CD4-positive, alpha-beta T cell (primary cell): ENCODE data around the gene FOXC1. TPM values are rescaled to one million over a fixed set of nuclear protein-coding genes. Genes with fewer than 3 reads are reported as not detected.

Experiments used
- ATAC-seq: fragments of 200-7000 bp; cut with Tn5 transposase; one replicate; pipeline ENCODE4 v1.10.0; 2022; ENCODE audit warnings: mild to moderate bottlenecking; ENCODE audit not compliant: poor library complexity
- CTCF ChIA-PET: fragments of 350-600 bp; sonication (Branson Sonifier 250); formaldehyde crosslinking; loops from one replicate; lab custom pipeline; 2021; ENCODE audit warnings: antibody characterized with exemption, inconsistent platforms; lab: Charles Lee
- POLR2A ChIA-PET: fragments of 350-600 bp; sonication (Branson Sonifier 250); formaldehyde crosslinking; loops from one replicate; lab custom pipeline; 2021; ENCODE audit warnings: antibody characterized with exemption, inconsistent platforms; lab: Charles Lee
- DNase-seq, 14 experiments: peaks; one replicate each; pipeline ENCODE4 v3.0.0-alpha.2; 2013 to 2020; ENCODE audit warnings: mixed read lengths in 2 of 14
- H3K27ac ChIP-seq, 2 donors: one replicate each; pipeline versions ENCODE4 v1.5.1 to v1.7.0; 2013; ENCODE audit warnings: low read length in 2 of 2, low read depth in 1 of 2, mild to moderate bottlenecking in 1 of 2
- H3K27me3 ChIP-seq, 2 experiments: 1 replicate in 1 of 2; 2 replicates in 1 of 2; pipeline versions ENCODE4 v1.6.1 to v1.7.0; 2013; ENCODE audit warnings: low read length in 2 of 2, control low read depth in 1 of 2, mild to moderate bottlenecking in 1 of 2, moderate library complexity in 1 of 2; ENCODE audit not compliant: insufficient read depth in 2 of 2, control insufficient read depth in 1 of 2
- H3K36me3 ChIP-seq: one replicate; pipeline ENCODE4 v1.6.1; 2013; ENCODE audit warnings: low read length, control low read depth; ENCODE audit not compliant: insufficient read depth
- H3K4me1 ChIP-seq: one replicate; pipeline ENCODE4 v1.6.1; 2013; ENCODE audit warnings: low read length, control low read depth; ENCODE audit not compliant: insufficient read depth
- H3K4me3 ChIP-seq: one replicate; pipeline ENCODE4 v1.5.1; 2013; ENCODE audit warnings: mild to moderate bottlenecking, low read length, moderate library complexity
- H3K9me3 ChIP-seq, 2 experiments: 1 replicate in 1 of 2; 2 replicates in 1 of 2; pipeline versions ENCODE4 v1.6.1 to v1.7.0; 2013; ENCODE audit warnings: low read length in 2 of 2, mild to moderate bottlenecking in 2 of 2, control low read depth in 1 of 2, moderate library complexity in 1 of 2; ENCODE audit not compliant: control insufficient read depth in 1 of 2, insufficient read depth in 1 of 2
- H3K27ac Mint-ChIP-seq: one replicate; pipeline ENCODE4 v1.8.0; 2020; ENCODE audit warnings: mixed read lengths
- H3K27me3 Mint-ChIP-seq: one replicate; pipeline ENCODE4 v1.8.0; 2021; ENCODE audit warnings: mixed read lengths
- H3K36me3 Mint-ChIP-seq: one replicate; pipeline ENCODE4 v1.8.0; 2021; ENCODE audit warnings: low read depth, mixed read lengths
- H3K4me1 Mint-ChIP-seq: one replicate; pipeline ENCODE4 v1.8.0; 2021; ENCODE audit warnings: low read depth, mixed read lengths
- H3K4me3 Mint-ChIP-seq: one replicate; pipeline ENCODE4 v1.8.0; 2020; ENCODE audit warnings: mild to moderate bottlenecking, mixed read lengths
- H3K9me3 Mint-ChIP-seq: one replicate; pipeline ENCODE4 v1.8.0; 2020; ENCODE audit warnings: mixed read lengths
- intact Hi-C, 2 experiments: fragments of 100-400 bp; cut with DNase I in 1 of 2; cut with micrococcal nuclease in 1 of 2; formaldehyde crosslinking; loops; one replicate each; pipeline versions ENCODE4 v1.15.1 to v1.9.0; 2023 to 2025; cut with DNase I, micrococcal nuclease
- total RNA-seq, 174 experiments: library from RNA in 2 of 174; stranded (reverse) in 2 of 174; gene quantifications; one replicate each; pipeline ENCODE4 v1.2.3 and lab custom pipeline; 2021 to 2026
- TF ChIP-seq, protein P1 (sequence below): fragments of 200-600 bp; IDR thresholded peaks from one replicate; pipeline ENCODE4 v1.8.0; 2022; ENCODE audit warnings: antibody characterized with exemption, mild to moderate bottlenecking

Gene FOXC1
- total RNA-seq, 2 experiments from 2014 or later = not detected

DNA sequence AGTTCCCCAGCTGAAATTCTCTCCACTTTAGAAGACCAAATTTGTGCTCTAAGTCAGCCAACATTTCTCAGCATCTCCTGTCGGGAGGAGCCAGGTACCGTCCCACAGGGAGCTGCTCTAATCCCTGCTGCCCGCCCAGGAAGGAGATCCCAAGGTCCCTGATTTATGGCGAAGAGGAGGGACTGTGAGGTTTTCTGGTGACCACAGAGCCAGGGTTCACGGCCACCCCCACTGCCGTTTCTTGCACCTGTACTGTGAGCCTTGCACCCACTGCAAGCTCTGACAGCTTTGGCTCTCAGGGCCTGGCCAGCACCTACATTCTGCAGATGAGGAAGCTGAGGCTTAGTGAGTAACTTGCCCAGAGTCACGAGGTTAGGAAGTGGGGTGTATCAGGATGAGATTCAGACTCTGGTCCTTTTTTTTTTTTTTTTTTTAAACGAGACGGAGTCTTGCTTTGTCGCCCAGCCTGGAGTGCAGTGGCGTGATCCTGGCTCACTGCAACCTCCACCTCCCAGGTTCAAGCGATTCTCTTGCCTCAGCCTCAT lies 34.9 kb downstream of the FOXC1 start:
- TF ChIP-seq, protein P1, sequence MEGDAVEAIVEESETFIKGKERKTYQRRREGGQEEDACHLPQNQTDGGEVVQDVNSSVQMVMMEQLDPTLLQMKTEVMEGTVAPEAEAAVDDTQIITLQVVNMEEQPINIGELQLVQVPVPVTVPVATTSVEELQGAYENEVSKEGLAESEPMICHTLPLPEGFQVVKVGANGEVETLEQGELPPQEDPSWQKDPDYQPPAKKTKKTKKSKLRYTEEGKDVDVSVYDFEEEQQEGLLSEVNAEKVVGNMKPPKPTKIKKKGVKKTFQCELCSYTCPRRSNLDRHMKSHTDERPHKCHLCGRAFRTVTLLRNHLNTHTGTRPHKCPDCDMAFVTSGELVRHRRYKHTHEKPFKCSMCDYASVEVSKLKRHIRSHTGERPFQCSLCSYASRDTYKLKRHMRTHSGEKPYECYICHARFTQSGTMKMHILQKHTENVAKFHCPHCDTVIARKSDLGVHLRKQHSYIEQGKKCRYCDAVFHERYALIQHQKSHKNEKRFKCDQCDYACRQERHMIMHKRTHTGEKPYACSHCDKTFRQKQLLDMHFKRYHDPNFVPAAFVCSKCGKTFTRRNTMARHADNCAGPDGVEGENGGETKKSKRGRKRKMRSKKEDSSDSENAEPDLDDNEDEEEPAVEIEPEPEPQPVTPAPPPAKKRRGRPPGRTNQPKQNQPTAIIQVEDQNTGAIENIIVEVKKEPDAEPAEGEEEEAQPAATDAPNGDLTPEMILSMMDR = no peak
- no peak overlapping the region for H3K4me3 Mint-ChIP-seq
- no peak overlapping the region for H3K4me3 ChIP-seq
- CTCF ChIA-PET = no interaction called here
- no peak overlapping the region for H3K27ac Mint-ChIP-seq
- no peak overlapping the region for H3K27ac ChIP-seq
- ATAC-seq (no peak), DNase-seq (no peak)
- H3K36me3 ChIP-seq = no peaks in the 10 kb centered on the region
- H3K9me3 Mint-ChIP-seq = no peaks in the 10 kb centered on the region
- intact Hi-C loops = no loop called here
- no peaks in the 10 kb centered on the region for H3K4me1 ChIP-seq
- H3K27me3 Mint-ChIP-seq = no peaks in the 10 kb centered on the region
- no peaks in the 10 kb centered on the region for H3K9me3 ChIP-seq
- H3K36me3 Mint-ChIP-seq = no peaks in the 10 kb centered on the region
- POLR2A ChIA-PET = no interaction called here
- no peaks in the 10 kb centered on the region for H3K27me3 ChIP-seq
- no peaks in the 10 kb centered on the region for H3K4me1 Mint-ChIP-seq

DNA sequence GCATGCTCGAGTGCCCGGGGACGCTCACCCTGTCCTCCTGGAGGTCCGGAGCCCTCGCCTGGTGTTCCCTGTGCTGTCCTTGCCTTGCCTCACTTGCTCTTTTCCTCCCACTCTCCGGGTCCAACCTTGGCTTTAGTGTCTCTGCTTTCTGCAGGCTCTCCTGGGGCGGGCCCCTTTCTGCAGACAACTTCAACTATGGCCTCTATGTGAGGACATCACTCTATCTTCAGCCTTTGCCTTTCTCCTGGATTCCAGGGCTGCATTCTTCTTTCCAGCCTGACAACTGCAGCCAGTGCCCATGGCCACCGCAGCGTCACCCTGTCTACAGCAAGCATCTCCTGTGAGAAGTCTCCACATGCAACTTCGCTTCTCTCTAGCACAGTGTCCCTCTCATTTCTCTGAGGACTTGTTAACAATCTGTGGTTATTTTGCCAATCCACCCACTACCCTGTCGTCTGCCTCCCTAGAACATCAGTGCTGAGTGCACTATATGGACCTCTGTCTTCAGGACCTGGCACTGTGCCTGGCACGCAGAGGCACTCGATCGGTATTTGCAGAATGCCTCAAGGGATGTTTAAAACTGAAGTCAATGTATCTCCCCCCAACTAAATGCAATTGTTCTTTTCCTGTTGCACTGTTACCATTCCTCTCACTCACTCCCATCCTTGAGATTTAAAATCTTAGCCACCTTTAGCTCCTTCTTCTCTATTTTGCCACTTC lies 35.9 kb downstream of the FOXC1 start:
- H3K4me1 ChIP-seq = no peaks in the 10 kb centered on the region
- Mint-ChIP-seq H3K27me3 (no peaks in the 10 kb centered on the region), H3K4me1 (no peaks in the 10 kb centered on the region), H3K36me3 (no peaks in the 10 kb centered on the region), H3K4me3 (no peak overlapping the region), H3K27ac (no peak overlapping the region), H3K9me3 (no peaks in the 10 kb centered on the region)
- DNase-seq = no peak
- H3K9me3 ChIP-seq = no peaks in the 10 kb centered on the region
- ATAC-seq = no peak
- no peak overlapping the region for H3K4me3 ChIP-seq
- CTCF ChIA-PET = no interaction called here
- TF ChIP-seq, protein P1 = no peak
- POLR2A ChIA-PET = no interaction called here
- H3K27ac ChIP-seq = no peak overlapping the region
- H3K27me3 ChIP-seq = no peaks in the 10 kb centered on the region
- no peaks in the 10 kb centered on the region for H3K36me3 ChIP-seq
- intact Hi-C loops = no loop called here

DNA sequence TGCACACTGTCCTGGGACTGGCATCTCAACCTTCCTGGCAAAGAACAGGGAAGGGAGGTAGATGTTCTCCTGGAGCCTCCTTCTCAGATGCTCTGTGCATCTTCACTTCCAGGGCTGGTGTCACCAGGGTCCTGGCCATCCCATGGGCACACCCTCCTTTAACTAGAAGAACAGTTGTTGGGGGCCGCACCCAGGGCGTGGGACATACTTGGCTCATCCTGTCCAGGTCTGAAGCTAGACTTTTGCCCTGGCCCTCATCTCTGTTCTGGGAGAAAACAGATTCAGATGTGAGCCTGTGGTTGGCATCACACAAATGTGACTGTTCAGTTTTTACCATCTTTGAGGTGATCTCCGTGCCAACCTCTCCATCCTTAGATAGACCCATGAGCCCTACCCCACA lies 41.6 kb downstream of the FOXC1 start:
- H3K36me3 ChIP-seq = no peaks in the 10 kb centered on the region
- Mint-ChIP-seq H3K4me1 (no peaks in the 10 kb centered on the region), H3K9me3 (no peaks in the 10 kb centered on the region), H3K27me3 (no peaks in the 10 kb centered on the region), H3K27ac (no peak overlapping the region), H3K36me3 (no peaks in the 10 kb centered on the region), H3K4me3 (no peak overlapping the region)
- DNase-seq (no peak), ATAC-seq (no peak)
- POLR2A ChIA-PET = no interaction called here
- CTCF ChIA-PET = no interaction called here
- H3K4me3 ChIP-seq = no peak overlapping the region
- no peaks in the 10 kb centered on the region for H3K9me3 ChIP-seq
- no peaks in the 10 kb centered on the region for H3K4me1 ChIP-seq
- H3K27ac ChIP-seq = no peak overlapping the region
- intact Hi-C loops = no loop called here
- TF ChIP-seq, protein P1 = no peak
- no peaks in the 10 kb centered on the region for H3K27me3 ChIP-seq
